HEK293T (cell line): Measurements from ENCODE around the gene FGFBP1.

Source experiments
- CTCF ChIA-PET: fragments of 350-600 bp; formaldehyde crosslinking; extraction: SDS; loops from one replicate; lab custom pipeline; 2021; ENCODE audit warnings: antibody characterized with exemption, inconsistent platforms; lab: Yijun Ruan, JAX
- POLR2A ChIA-PET: fragments of 350-600 bp; formaldehyde crosslinking; extraction: SDS; loops from one replicate; lab custom pipeline; 2020; ENCODE audit warnings: antibody characterized with exemption, inconsistent platforms; lab: Yijun Ruan, JAX
- DNase-seq: peaks from one replicate; pipeline ENCODE4 v3.0.0; 2012; ENCODE audit warnings: mixed read lengths; ENCODE audit errors: extremely low spot score
- ARNT ChIP-seq: fragments of 450-650 bp; IDR thresholded peaks from 2 replicates; pipeline ENCODE4 v1.6.1; 2017; ENCODE audit warnings: mild to moderate bottlenecking
- BHLHE40 ChIP-seq: fragments of 450-650 bp; IDR thresholded peaks from 2 replicates; pipeline ENCODE4 v1.6.1; 2016; ENCODE audit warnings: mild to moderate bottlenecking, moderate library complexity, borderline replicate concordance
- CTBP1 ChIP-seq: fragments of 450-650 bp; IDR thresholded peaks from 2 replicates; pipeline ENCODE4 v1.6.1; 2016; ENCODE audit warnings: borderline replicate concordance
- ELF4 ChIP-seq: fragments of 450-650 bp; IDR thresholded peaks from 2 replicates; pipeline ENCODE4 v1.6.1; 2017; ENCODE audit warnings: antibody characterized with exemption
- FOXA1 ChIP-seq: fragments of 450-650 bp; IDR thresholded peaks from 2 replicates; pipeline ENCODE4 v1.6.1; 2016; ENCODE audit warnings: mild to moderate bottlenecking
- FOXK2 ChIP-seq: fragments of 450-650 bp; IDR thresholded peaks from 2 replicates; pipeline ENCODE4 v1.6.1; 2016; ENCODE audit warnings: mild to moderate bottlenecking
- FOXM1 ChIP-seq: fragments of 450-650 bp; IDR thresholded peaks from 2 replicates; pipeline ENCODE4 v1.6.1; 2017; ENCODE audit warnings: mild to moderate bottlenecking, borderline replicate concordance
- HDGF ChIP-seq: fragments of 450-650 bp; IDR thresholded peaks from 2 replicates; pipeline ENCODE4 v1.6.1; 2017; ENCODE audit warnings: antibody characterized with exemption, borderline replicate concordance
- L3MBTL2 ChIP-seq: fragments of 450-650 bp; conservative IDR thresholded peaks from 2 replicates; pipeline ENCODE4 v1.6.1; 2016; ENCODE audit warnings: mild to moderate bottlenecking
- LEF1 ChIP-seq: fragments of 450-650 bp; IDR thresholded peaks from 2 replicates; pipeline ENCODE4 v1.6.1; 2017; ENCODE audit warnings: mild to moderate bottlenecking, borderline replicate concordance
- NFRKB ChIP-seq: fragments of 450-650 bp; IDR thresholded peaks from 2 replicates; pipeline ENCODE4 v1.6.1; 2016; ENCODE audit warnings: mild to moderate bottlenecking, moderate library complexity
- SP1 ChIP-seq: fragments of 450-650 bp; IDR thresholded peaks from 2 replicates; pipeline ENCODE4 v1.6.1; 2017
- SUZ12 ChIP-seq: fragments of 450-650 bp; IDR thresholded peaks from 2 replicates; pipeline ENCODE4 v1.6.1; 2016; ENCODE audit warnings: mild to moderate bottlenecking
- TARDBP ChIP-seq: fragments of 450-650 bp; IDR thresholded peaks from 2 replicates; pipeline ENCODE4 v1.6.1; 2016
- ZNF384 ChIP-seq: fragments of 450-650 bp; IDR thresholded peaks from 2 replicates; pipeline ENCODE4 v1.6.1; 2016
- TF ChIP-seq, protein P1 (sequence below): fragments of 450-650 bp; IDR thresholded peaks from 2 replicates; pipeline ENCODE4 v1.6.1; 2016

FGFBP1 gene

DNA sequence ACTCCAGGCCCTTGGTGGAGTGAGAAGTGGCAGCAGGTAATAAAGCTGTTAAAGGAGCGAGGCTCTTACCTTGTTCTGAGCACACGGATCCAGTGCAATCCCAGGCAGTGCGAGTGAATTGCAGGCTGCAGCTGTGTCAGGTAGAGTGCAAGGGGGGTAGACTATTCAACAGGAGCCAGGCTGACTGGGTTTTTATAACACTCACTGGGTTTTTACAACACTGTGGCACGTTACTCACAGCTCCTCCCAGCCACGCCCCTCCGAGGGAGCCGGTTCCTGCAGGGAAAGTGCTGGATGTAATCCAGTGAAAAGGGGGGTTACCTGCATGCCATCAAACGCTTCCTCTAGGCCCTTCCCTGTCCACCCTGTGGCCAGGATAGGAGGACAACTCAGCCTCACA lies 358 bp downstream of the FGFBP1 start:
- DNase-seq: peak; percentile 30
- ChIA-PET CTCF (no interaction called here), POLR2A (no interaction called here)
- no peak for TF ChIP-seq LEF1
- no peak for TF ChIP-seq HDGF

DNA sequence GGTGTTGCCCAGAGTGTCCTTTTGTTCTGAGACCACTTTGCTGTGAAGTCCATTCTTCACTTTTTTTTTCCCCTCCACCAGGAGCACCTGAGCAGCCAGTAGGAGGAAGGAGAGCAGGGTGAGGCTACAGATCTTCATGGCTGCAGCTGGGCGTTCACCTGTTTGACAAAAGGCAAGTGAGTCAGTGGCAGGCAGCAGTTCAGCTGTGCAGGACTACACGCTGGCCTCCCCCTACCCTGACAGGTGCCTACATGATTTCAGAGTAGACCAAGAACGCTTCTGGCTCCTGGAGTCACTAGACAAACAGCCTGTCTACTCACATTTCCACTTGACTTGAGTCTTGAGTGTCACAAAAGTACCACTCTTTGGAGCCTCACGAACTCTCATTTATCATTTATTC lies 2.0 kb downstream of the FGFBP1 start:
- TF ChIP-seq FOXK2: no peak
- no peak for TF ChIP-seq FOXM1
- TF ChIP-seq ELF4: no peak
- no peak for TF ChIP-seq ZNF384
- no peak for TF ChIP-seq SUZ12
- no peak for TF ChIP-seq BHLHE40
- no peak for TF ChIP-seq L3MBTL2
- no peak for TF ChIP-seq FOXA1
- TF ChIP-seq LEF1: no peak
- TF ChIP-seq HDGF: no peak
- TF ChIP-seq SP1: no peak
- TF ChIP-seq CTBP1: no peak
- TF ChIP-seq NFRKB: no peak
- ChIA-PET CTCF (no interaction called here), POLR2A (no interaction called here)
- no peak for DNase-seq

DNA sequence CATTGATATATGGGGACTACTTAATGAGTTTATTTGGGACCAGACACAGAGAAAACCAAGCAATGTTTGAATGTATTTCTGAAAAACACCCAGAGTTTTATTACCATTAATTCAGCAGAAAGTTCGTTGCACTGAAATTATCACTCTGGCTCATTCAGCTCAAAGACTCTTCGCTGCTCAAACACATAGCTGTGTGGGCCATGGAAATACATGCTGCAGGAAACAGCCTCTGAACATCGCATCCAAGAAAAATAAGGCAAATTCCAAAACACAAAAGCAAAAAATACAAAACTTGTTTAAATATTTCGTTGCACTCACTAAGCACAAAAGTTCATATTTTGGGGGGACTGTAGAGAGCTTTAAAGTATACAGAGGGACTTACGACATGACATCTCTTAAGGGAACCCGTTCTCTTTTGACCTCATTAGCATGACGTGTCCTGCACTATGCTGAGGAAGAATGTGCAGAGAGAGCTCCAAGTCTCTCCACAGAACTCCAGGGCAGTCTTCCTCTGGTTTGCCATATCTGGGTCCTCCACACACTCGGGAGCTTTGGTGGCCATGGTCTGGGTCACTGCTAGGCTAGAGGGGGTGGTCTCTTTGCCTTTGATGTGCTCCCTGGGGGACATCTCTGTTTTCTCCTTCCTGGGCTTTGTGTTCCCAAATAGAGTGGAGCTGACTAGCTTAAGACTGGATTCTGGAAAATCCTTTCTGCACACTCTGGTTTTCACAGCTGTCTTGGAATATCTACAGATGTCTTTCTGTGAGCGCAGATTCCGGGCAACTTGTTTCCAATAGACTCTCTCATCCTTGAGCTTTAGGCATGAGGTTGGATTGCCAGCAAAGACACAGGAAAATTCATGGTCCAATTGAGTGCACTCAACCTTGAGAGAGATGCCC lies 2.8 kb downstream of the FGFBP1 start:
- CTCF ChIA-PET: no interaction called here

DNA sequence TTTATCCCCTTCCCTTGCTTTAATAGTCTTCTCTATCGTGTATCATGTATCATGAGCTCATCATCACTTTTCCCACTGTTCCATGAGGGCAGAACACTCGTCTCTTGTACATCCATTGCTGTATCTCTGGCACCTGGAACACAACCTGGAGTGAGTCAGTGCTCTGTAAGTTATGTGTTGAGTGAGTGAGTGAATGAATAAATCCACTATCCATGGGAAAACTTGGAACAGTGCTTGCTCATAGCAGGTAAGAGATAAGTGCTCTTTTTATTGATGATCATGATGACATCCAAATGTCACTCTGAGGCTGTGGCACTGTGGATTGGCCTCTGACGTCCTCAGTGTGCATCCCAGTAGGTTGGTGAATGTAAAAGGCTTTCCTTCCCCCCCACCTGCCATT lies 4.3 kb downstream of the FGFBP1 start:
- ChIA-PET CTCF (no interaction called here), POLR2A (no interaction called here)
- no peak for TF ChIP-seq TARDBP
- no peak for TF ChIP-seq LEF1
- TF ChIP-seq FOXK2: no peak
- TF ChIP-seq FOXM1: no peak
- no peak for TF ChIP-seq L3MBTL2
- TF ChIP-seq FOXA1: no peak
- no peak for TF ChIP-seq NFRKB
- TF ChIP-seq SP1: no peak
- TF ChIP-seq ZNF384: no peak
- TF ChIP-seq, protein P1, sequence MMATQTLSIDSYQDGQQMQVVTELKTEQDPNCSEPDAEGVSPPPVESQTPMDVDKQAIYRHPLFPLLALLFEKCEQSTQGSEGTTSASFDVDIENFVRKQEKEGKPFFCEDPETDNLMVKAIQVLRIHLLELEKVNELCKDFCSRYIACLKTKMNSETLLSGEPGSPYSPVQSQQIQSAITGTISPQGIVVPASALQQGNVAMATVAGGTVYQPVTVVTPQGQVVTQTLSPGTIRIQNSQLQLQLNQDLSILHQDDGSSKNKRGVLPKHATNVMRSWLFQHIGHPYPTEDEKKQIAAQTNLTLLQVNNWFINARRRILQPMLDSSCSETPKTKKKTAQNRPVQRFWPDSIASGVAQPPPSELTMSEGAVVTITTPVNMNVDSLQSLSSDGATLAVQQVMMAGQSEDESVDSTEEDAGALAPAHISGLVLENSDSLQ: no peak
- no peak for DNase-seq

More for the DNA sequence above, 2.8 kb downstream of the FGFBP1 start:
- no peak for DNase-seq
- TF ChIP-seq FOXM1 (no peak), ARNT (no peak), SUZ12 (no peak), NFRKB (no peak), ZNF384 (no peak)
- POLR2A ChIA-PET: no interaction called here

DNA sequence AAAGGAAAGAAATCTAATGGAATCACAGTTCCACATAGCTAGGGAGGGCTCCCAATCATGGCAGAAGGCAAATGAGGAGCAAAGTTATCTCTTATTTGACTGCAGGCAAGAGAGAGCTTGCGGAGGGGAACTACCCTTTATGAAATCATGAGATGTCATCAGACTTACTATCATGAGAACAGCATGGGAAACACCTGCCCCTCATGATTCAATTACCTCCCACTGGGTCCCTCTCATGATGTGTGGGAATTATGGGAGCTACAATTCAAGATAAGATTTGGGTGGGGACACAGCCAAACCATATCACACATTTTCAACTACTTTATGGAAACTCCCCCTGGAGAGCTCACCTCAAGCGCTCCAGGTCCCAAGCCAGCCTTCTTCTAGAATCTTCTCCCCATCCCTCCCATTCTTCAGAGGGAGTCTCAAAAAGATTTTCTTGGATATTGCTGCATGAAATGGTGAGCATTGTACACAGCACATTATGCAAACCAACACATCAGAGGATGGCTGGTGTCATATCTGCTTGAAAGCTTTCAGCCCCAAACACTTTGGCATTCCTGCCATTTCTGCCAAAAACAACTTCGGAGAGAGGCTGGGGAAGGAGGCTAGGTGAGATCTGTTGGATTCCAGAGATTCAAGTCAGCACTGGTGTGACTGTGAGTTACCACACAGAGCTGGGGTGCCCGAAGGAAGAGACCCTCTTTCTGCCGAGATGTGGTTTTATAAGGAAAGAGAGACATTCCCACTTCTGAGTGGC lies 6.9 kb downstream of the FGFBP1 start:
- ChIA-PET CTCF (no interaction called here), POLR2A (no interaction called here)
- DNase-seq: no peak
- TF ChIP-seq BHLHE40: no peak
- no peak for TF ChIP-seq ARNT
- no peak for TF ChIP-seq NFRKB

DNA sequence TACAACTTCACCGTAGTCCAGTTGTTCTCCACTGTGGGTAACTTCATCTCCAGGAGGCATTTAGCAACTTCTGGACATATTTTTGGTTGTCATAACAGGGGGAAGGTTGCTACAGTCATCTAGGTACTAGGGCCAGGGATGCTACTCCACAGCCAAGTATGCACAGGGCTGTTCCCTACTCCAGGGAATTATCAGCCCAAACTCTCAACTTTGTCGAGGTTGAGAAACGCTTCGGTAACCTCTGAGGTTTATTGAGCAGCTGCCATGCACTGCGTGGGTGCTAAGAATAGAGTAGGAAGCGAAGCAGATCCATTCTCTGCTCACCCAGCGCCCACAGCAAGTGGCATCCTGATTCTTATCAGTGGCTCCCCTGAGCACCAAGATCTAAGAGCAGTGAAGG lies 8.2 kb downstream of the FGFBP1 start:
- POLR2A ChIA-PET: no interaction called here
- DNase-seq: no peak
- TF ChIP-seq FOXK2 (no peak), CTBP1 (no peak), FOXA1 (no peak), ELF4 (no peak), L3MBTL2 (no peak), LEF1 (no peak), SUZ12 (no peak), TARDBP (no peak), ARNT (no peak), NFRKB (no peak)
- TF ChIP-seq, protein P1: no peak
- CTCF ChIA-PET: interaction anchor here (0.6 kb wide), 1 partner anchor 69 kb away, joined by 3 read pairs; no protein-coding TSS in a partner anchor

DNA sequence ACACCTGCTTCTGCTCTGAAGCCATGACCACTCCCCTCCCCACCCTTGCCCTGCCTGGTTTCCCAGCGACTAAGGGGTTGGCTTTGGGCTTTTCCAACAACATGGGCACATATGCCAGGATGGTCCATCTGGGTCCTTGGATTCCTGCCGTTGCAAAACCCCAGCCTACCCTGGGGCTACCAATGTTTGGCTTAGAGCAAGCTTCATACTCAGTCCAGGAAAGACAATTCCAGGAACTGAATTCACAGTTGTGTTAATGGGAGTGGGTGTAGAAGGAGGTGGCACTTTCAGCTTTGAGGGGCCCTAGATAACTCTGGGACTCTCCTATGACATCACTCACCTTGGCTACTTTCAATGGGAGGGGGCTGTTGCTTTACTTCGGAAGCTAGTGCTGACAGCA lies 9.0 kb downstream of the FGFBP1 start:
- TF ChIP-seq CTBP1 (no peak), SUZ12 (no peak), ARNT (no peak), LEF1 (no peak), HDGF (no peak), ELF4 (no peak), FOXA1 (no peak), L3MBTL2 (no peak), SP1 (no peak), TARDBP (no peak), FOXM1 (no peak), BHLHE40 (no peak)
- DNase-seq: no peak
- ChIA-PET CTCF (interaction anchor here (0.6 kb wide), 1 partner anchor 69 kb away, joined by 3 read pairs; no protein-coding TSS in a partner anchor), POLR2A (no interaction called here)
